CD4-positive, alpha-beta T cell treated with Interferon alpha-2 for 1 hour (primary cell): ENCODE measurements around the gene CMTR1.
"Not testable (repeated sequence)": the region's sequence is repeated elsewhere in the genome, so short reads cannot be mapped to it uniquely, and the experiment has no call there.

Experiments
- DNase-seq, 2 donors: peaks; one replicate each; pipeline ENCODE4 v3.0.0-alpha.2; 2020 to 2022

CMTR1 gene

GRCh38 chr6:37438930-37439329, 5.9 kb downstream of the CMTR1 start:
- DNase-seq: no peak

GRCh38 chr6:37441651-37442050, 8.6 kb downstream of the CMTR1 start:
- peak in 1 of 2 donors; percentile 18 for DNase-seq

- peak in 1 of 2 donors; percentile 40 for DNase-seq
Measured at GRCh38 chr6:37442416-37443215, 9.6 kb downstream of the CMTR1 start.

GRCh38 chr6:37443216-37443542, 10.2 kb downstream of the CMTR1 start:
- not testable (repeated sequence) for DNase-seq

- DNase-seq: no peak
Measured at GRCh38 chr6:37449984-37450383, 17.0 kb downstream of the CMTR1 start.

- no peak for DNase-seq
Measured at GRCh38 chr6:37451441-37452193, 18.6 kb downstream of the CMTR1 start.

- no peak for DNase-seq
Measured at GRCh38 chr6:37452522-37452921, 19.5 kb downstream of the CMTR1 start.

- DNase-seq: no peak
Measured at GRCh38 chr6:37454420-37455140, 21.6 kb downstream of the CMTR1 start.

- DNase-seq: no peak
Measured at GRCh38 chr6:37456126-37456525, 23.1 kb downstream of the CMTR1 start.

GRCh38 chr6:37456816-37457560, 24.0 kb downstream of the CMTR1 start:
- no peak for DNase-seq

- DNase-seq: no peak
Measured at GRCh38 chr6:37459981-37460800, 27.2 kb downstream of the CMTR1 start.

- DNase-seq: no peak
Measured at GRCh38 chr6:37460805-37461204, 27.8 kb downstream of the CMTR1 start.

- DNase-seq: no peak
Measured at GRCh38 chr6:37463110-37463509, 30.1 kb downstream of the CMTR1 start.

GRCh38 chr6:37467718-37468117, 34.7 kb downstream of the CMTR1 start:
- DNase-seq: no peak

- DNase-seq: no peak
Measured at GRCh38 chr6:37473364-37474095, 40.5 kb downstream of the CMTR1 start.

GRCh38 chr6:37474316-37474715, 41.3 kb downstream of the CMTR1 start:
- DNase-seq: no peak

GRCh38 chr6:37477191-37477590, 44.2 kb downstream of the CMTR1 start:
- DNase-seq: no peak

GRCh38 chr6:37477656-37478435, 44.8 kb downstream of the CMTR1 start:
- DNase-seq: no peak

- no peak for DNase-seq
Measured at GRCh38 chr6:37478827-37479226, 45.8 kb downstream of the CMTR1 start.

GRCh38 chr6:37479266-37479854, 46.3 kb downstream of the CMTR1 start:
- DNase-seq: no peak
